NCI-H2196 (cell line): ENCODE data around the gene PCSK6.
"Not testable (repeated sequence)": the region's sequence is repeated elsewhere in the genome, so short reads cannot be mapped to it uniquely, and the experiment has no call there.

ENCODE experiments used
- DNase-seq: peaks from one replicate; lab custom pipeline; 2025; ENCODE audit not compliant: unreplicated experiment; lab: John Stamatoyannopoulos, UW

PCSK6 gene

GRCh38 chr15:101381671-101382212 is 107.8 kb downstream of the PCSK6 start:
- no peak for DNase-seq

GRCh38 chr15:101380146-101380545 is 109.4 kb downstream of the PCSK6 start:
- no peak for DNase-seq

GRCh38 chr15:101379647-101380046 is 109.9 kb downstream of the PCSK6 start:
- DNase-seq = no peak

- DNase-seq = no peak
Observed at GRCh38 chr15:101378879-101379278, 110.6 kb downstream of the PCSK6 start.

- DNase-seq = no peak
Observed at GRCh38 chr15:101378171-101378755, 111.2 kb downstream of the PCSK6 start.

GRCh38 chr15:101376615-101377395 is 112.7 kb downstream of the PCSK6 start:
- DNase-seq = no peak

- DNase-seq = not testable (repeated sequence)
Observed at GRCh38 chr15:101375006-101375405, 114.5 kb downstream of the PCSK6 start.

GRCh38 chr15:101374326-101374725 is 115.2 kb downstream of the PCSK6 start:
- no peak for DNase-seq

- DNase-seq = no peak
Observed at GRCh38 chr15:101373577-101373976, 115.9 kb downstream of the PCSK6 start.

- DNase-seq = no peak
Observed at GRCh38 chr15:101372960-101373525, 116.5 kb downstream of the PCSK6 start.

GRCh38 chr15:101372149-101372577 is 117.3 kb downstream of the PCSK6 start:
- DNase-seq = no peak

- no peak for DNase-seq
Observed at GRCh38 chr15:101371519-101371918, 118.0 kb downstream of the PCSK6 start.

GRCh38 chr15:101371081-101371480 is 118.4 kb downstream of the PCSK6 start:
- no peak for DNase-seq

GRCh38 chr15:101370330-101371024 is 119.0 kb downstream of the PCSK6 start:
- DNase-seq = no peak

- no peak for DNase-seq
Observed at GRCh38 chr15:101369676-101370075, 119.8 kb downstream of the PCSK6 start.

GRCh38 chr15:101368861-101369642 is 120.5 kb downstream of the PCSK6 start:
- no peak for DNase-seq

GRCh38 chr15:101368086-101368780 is 121.3 kb downstream of the PCSK6 start:
- DNase-seq = peak; percentile 37

GRCh38 chr15:101366853-101367252 is 122.7 kb downstream of the PCSK6 start:
- DNase-seq = no peak

GRCh38 chr15:101362986-101363566 is 126.4 kb downstream of the PCSK6 start:
- DNase-seq = no peak

- no peak for DNase-seq
Observed at GRCh38 chr15:101362359-101362758, 127.1 kb downstream of the PCSK6 start.
